ENCODE data around the gene SLC37A2. TPM values are rescaled to one million over a fixed set of nuclear protein-coding genes. Genes with fewer than 3 reads are reported as not detected.
"Not testable (repeated sequence)": the region's sequence is repeated elsewhere in the genome, so short reads cannot be mapped to it uniquely, and the experiment has no call there.

The SLC37A2 gene
- total RNA-seq, 1 experiment from 2014 or later, result 2.2 TPM

GRCh38 chr11:125055107-125055715 lies 7.9 kb upstream of the SLC37A2 start:
- no peak overlapping the region for H3K27ac Mint-ChIP-seq
- ATAC-seq (no peak), DNase-seq (ENCODE audit: low spot score) (no peak)
- CTCF ChIA-PET, result no interaction called here
- POLR2A ChIA-PET, result no interaction called here
- H3K9me3 Mint-ChIP-seq, result no peaks in the 10 kb centered on the region
- H3K27me3 Mint-ChIP-seq (ENCODE audit: low read depth), result peaks cover 3% of the 10 kb centered on the region; the same call in 1 of the 2 replicates
- H3K4me3 Mint-ChIP-seq, result no peak overlapping the region
- H3K4me1 Mint-ChIP-seq, result no peaks in the 10 kb centered on the region
- H3K36me3 Mint-ChIP-seq, result no peaks in the 10 kb centered on the region
- no peak for TF ChIP-seq ZNF396 (CRISPR knock-in tag; IDR thresholded peaks at IDR 0.05; ENCODE audit: borderline replicate concordance)
- TF ChIP-seq PRDM15 (CRISPR knock-in tag; IDR thresholded peaks at IDR 0.05), result no peak
- TF ChIP-seq CBFB (CRISPR knock-in tag; IDR thresholded peaks at IDR 0.05; ENCODE audit: low read depth), result no peak
- TF ChIP-seq E2F1 (CRISPR knock-in tag; IDR thresholded peaks at IDR 0.05), result no peak
- TF ChIP-seq TP53 (CRISPR knock-in tag; IDR thresholded peaks at IDR 0.05), result no peak
- TF ChIP-seq ARID4B (CRISPR knock-in tag; IDR thresholded peaks at IDR 0.05; ENCODE audit: borderline replicate concordance), result no peak
- no peak for TF ChIP-seq ZBTB21 (CRISPR knock-in tag; IDR thresholded peaks at IDR 0.05; ENCODE audit: borderline replicate concordance)
- no peak for TF ChIP-seq ZNF671 (CRISPR knock-in tag; IDR thresholded peaks at IDR 0.05)
- no peak for TF ChIP-seq ZNF416 (CRISPR knock-in tag; IDR thresholded peaks at IDR 0.05)
- TF ChIP-seq SMAD4 (CRISPR knock-in tag; IDR thresholded peaks at IDR 0.05), result no peak
- no peak for TF ChIP-seq CREB1 (CRISPR knock-in tag; IDR thresholded peaks at IDR 0.05)
- no peak for TF ChIP-seq FOXK1 (CRISPR knock-in tag; IDR thresholded peaks at IDR 0.05)
- TF ChIP-seq NFE2L1 (CRISPR knock-in tag; IDR thresholded peaks at IDR 0.05), result no peak
- TF ChIP-seq EMX1 (CRISPR knock-in tag; IDR thresholded peaks at IDR 0.05), result no peak
- TF ChIP-seq RORB (CRISPR knock-in tag; IDR thresholded peaks at IDR 0.05), result no peak
- no peak for TF ChIP-seq ZNF317 (CRISPR knock-in tag; IDR thresholded peaks at IDR 0.05; ENCODE audit: borderline replicate concordance, low read depth)
- no peak for TF ChIP-seq GTF2I (CRISPR knock-in tag; conservative IDR thresholded peaks at IDR 0.05)
- TF ChIP-seq TEAD1 (CRISPR knock-in tag; IDR thresholded peaks at IDR 0.05), result no peak

- CTCF ChIA-PET; H3K4me1 Mint-ChIP-seq; H3K36me3 Mint-ChIP-seq; H3K9me3 Mint-ChIP-seq; DNase-seq (ENCODE audit: low spot score); POLR2A ChIA-PET; ATAC-seq; H3K4me3 Mint-ChIP-seq; H3K27ac Mint-ChIP-seq: not testable (repeated sequence)
- peaks cover 10% of the 10 kb centered on the region for H3K27me3 Mint-ChIP-seq (ENCODE audit: low read depth)
These were observed 7.0 kb upstream of the SLC37A2 start for GRCh38 chr11:125056111-125056510.

All from WTC11 (cell line).